Measurements from ENCODE around the gene TEX14. TPM values are rescaled to one million over a fixed set of nuclear protein-coding genes. Genes with fewer than 3 reads are reported as not detected.

The TEX14 gene
- total and polyA plus RNA-seq, 7 donors = 0.09 to 0.36 (median 0.28) TPM; not detected in 2

- Histone ChIP-seq H3K36me3 (no peaks in the 10 kb centered on the region), H3K4me3 (no peak overlapping the region), H3K27ac (no peak overlapping the region), H3K27me3 (no peaks in the 10 kb centered on the region), H3K9me3 (no peaks in the 10 kb centered on the region), H3K4me1 (peaks cover 0 to 3% (median 0%) of the 10 kb centered on the region in 4 donors)
- TF ChIP-seq POLR2AphosphoS5 (IDR thresholded peaks at IDR 0.05) = no peak
- no peak for TF ChIP-seq EP300 (IDR thresholded peaks at IDR 0.05)
- TF ChIP-seq POLR2A (IDR thresholded peaks at IDR 0.05) = no peak
- TF ChIP-seq CTCF (IDR thresholded peaks at IDR 0.05) = no peak
- intact Hi-C loops (cut with DNase I) = no loop called here
- 65 to 91% methylated on average over 2 of the region's 2 CpGs for WGBS, 2 donors
- DNase-seq = peak; percentile 5
These were observed 101.5 kb downstream of the TEX14 start for GRCh38 chr17:58590377-58590776.

- intact Hi-C loops (cut with DNase I) = loop anchor here (1.0 to 2.0 kb wide), 3 partner anchors 43 to 417 kb away; no protein-coding TSS in a partner anchor
- H3K36me3 ChIP-seq = no peaks in the 10 kb centered on the region
- 2 to 4% methylated on average over 2 of the region's 2 CpGs for WGBS, 2 donors
- DNase-seq = peak; percentile 67
- no peak overlapping the region for H3K27ac ChIP-seq
- H3K4me1 ChIP-seq = peaks cover 0 to 3% (median 0%) of the 10 kb centered on the region in 4 donors
- no peaks in the 10 kb centered on the region for H3K9me3 ChIP-seq
- no peaks in the 10 kb centered on the region for H3K27me3 ChIP-seq
- no peak overlapping the region for H3K4me3 ChIP-seq
- TF ChIP-seq CTCF (IDR thresholded peaks at IDR 0.05) (peak; percentile 40 to 91 (median 79)), EP300 (IDR thresholded peaks at IDR 0.05) (no peak), POLR2A (IDR thresholded peaks at IDR 0.05) (no peak), POLR2AphosphoS5 (IDR thresholded peaks at IDR 0.05) (no peak)
These were observed 104.1 kb downstream of the TEX14 start for GRCh38 chr17:58587713-58588117.

GRCh38 chr17:58586009-58586644 is 105.7 kb downstream of the TEX14 start:
- intact Hi-C loops (cut with DNase I) = loop anchor here (2.0 kb wide), 2 partner anchors 45 to 67 kb away; no protein-coding TSS in a partner anchor

GRCh38 chr17:58585554-58585953 is 106.3 kb downstream of the TEX14 start:
- Histone ChIP-seq H3K4me3 (no peak overlapping the region), H3K36me3 (no peaks in the 10 kb centered on the region), H3K27ac (no peak overlapping the region), H3K27me3 (no peaks in the 10 kb centered on the region), H3K4me1 (peaks cover 0 to 3% (median 0%) of the 10 kb centered on the region in 4 donors), H3K9me3 (no peaks in the 10 kb centered on the region)
- TF ChIP-seq POLR2AphosphoS5 (IDR thresholded peaks at IDR 0.05) (no peak), POLR2A (IDR thresholded peaks at IDR 0.05) (no peak), EP300 (IDR thresholded peaks at IDR 0.05) (no peak), CTCF (IDR thresholded peaks at IDR 0.05) (no peak)
- WGBS, 2 donors = 83 to 90% methylated on average over 10 of the region's 10 CpGs
- intact Hi-C loops (cut with DNase I) = no loop called here
- no peak for DNase-seq

More at GRCh38 chr17:58586009-58586644, 105.7 kb downstream of the TEX14 start:
- no peak for DNase-seq
- Histone ChIP-seq H3K27me3 (no peaks in the 10 kb centered on the region), H3K4me3 (no peak overlapping the region), H3K27ac (no peak overlapping the region), H3K36me3 (no peaks in the 10 kb centered on the region), H3K9me3 (no peaks in the 10 kb centered on the region), H3K4me1 (peaks cover 0 to 3% (median 0%) of the 10 kb centered on the region in 4 donors)
- TF ChIP-seq POLR2A (IDR thresholded peaks at IDR 0.05) (no peak), POLR2AphosphoS5 (IDR thresholded peaks at IDR 0.05) (no peak), EP300 (IDR thresholded peaks at IDR 0.05) (no peak), CTCF (IDR thresholded peaks at IDR 0.05) (no peak)
- 58 to 72% methylated on average over 1 of the region's 1 CpG for WGBS, 2 donors
